Left kidney (tissue), 2 donors: Measurements from ENCODE around the gene MACROD2. TPM values are rescaled to one million over a fixed set of nuclear protein-coding genes. Genes with fewer than 3 reads are reported as not detected.
"Not testable (repeated sequence)": the region's sequence is repeated elsewhere in the genome, so short reads cannot be mapped to it uniquely, and the experiment has no call there.

Source experiments
- DNase-seq: peaks from one replicate; pipeline ENCODE4 v3.0.0-alpha.2; 2013
- polyA plus RNA-seq: library from polyadenylated mRNA; unstranded; fragments of 120-200 nt; gene quantifications from one replicate; pipeline ENCODE4 v1.2.1, GENCODE V29; 2013; ENCODE audit not compliant: insufficient read length

MACROD2 gene
- polyA plus RNA-seq, 1 donor, result 17.2 TPM

DNA sequence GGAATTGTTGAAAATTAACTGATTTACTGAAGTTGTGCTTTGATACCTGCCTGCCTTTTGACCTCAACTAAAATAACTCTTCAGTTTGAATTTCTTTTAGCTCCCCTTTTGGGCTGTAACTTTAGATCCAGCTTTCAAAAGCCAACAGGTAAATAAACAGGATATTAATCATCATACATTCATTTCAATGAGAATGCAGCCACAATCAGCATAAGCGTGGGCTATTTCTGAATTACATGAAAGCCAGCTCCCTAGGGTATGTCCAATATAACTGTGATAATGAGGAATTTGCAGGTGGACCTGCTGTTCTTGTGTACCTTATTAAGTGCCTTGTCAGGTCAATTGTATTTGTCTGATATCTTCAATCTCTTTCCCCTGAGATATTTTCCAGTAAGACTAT is 1747.3 kb downstream of the MACROD2 start:
- no peak for DNase-seq

DNA sequence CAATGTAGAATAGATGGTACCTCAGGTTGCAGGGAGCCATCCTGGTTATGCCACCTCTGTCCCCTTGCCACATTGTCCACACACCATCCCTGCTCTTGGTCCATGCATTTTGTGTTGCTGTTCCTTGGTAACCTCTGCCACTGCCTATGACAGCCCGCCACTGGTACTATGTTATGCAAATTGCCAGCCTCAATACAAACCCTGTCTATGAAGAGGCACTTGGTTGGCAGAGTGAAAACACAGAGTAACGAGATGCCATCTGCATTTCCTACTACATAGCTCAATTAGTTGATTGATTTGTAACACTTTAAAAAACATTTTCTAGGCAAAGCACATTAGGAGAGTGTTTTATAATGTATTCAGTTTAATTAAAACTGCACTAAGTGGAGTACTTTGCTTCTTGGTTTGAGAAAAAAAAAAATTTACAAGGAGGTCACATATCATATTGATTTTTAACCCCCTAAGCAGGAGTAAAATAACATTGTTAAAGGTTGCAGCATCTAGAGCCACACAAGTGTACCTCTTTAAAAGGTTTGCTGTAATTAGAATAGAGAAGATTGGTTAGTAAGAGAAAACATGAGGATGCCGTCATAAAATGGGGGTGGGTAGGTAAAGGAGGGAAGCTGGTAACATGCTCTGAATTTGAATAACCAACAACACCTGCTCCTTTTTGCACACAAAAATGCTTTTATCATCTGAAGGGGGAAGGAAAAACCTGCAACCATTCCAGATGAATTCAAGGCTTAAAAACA is 1760.9 kb downstream of the MACROD2 start:
- no peak for DNase-seq

DNA sequence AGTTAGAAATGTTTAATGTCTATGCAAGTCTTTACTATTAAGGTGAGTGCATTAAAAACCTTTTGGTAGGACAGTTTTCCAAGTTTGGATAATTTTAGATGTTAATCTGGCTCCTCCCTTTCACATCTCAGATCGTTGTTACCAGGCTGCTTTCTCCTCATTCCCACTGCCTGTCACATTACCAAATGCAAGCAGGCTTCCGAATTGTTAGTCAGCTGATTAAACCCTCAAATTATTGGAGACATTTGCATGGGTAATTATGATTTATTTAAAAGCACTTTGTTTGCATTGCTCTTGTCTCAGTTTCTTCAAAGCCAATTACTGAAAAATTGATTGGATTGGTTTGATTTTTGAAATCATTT is 1761.4 kb downstream of the MACROD2 start:
- no peak for DNase-seq

DNA sequence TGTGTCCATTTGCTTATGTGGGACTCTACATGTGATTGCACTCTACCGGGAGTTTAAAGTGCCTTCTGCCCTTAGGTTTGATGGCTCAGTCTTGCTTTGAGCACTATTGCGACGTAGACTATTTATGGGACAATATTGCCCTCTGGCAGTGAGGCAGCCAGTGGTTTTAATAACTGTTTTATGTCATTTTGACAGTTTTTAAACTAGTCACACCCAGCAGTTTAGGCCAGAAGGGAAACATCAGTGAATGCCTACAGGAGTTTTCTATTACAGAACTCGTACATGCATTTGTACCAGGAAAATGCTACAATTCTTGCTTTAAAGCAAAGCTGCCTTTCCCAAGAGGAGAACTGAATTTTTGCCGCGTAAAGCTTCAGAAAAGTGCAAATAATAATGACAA is 1764.3 kb downstream of the MACROD2 start:
- peak; percentile 18 for DNase-seq

DNA sequence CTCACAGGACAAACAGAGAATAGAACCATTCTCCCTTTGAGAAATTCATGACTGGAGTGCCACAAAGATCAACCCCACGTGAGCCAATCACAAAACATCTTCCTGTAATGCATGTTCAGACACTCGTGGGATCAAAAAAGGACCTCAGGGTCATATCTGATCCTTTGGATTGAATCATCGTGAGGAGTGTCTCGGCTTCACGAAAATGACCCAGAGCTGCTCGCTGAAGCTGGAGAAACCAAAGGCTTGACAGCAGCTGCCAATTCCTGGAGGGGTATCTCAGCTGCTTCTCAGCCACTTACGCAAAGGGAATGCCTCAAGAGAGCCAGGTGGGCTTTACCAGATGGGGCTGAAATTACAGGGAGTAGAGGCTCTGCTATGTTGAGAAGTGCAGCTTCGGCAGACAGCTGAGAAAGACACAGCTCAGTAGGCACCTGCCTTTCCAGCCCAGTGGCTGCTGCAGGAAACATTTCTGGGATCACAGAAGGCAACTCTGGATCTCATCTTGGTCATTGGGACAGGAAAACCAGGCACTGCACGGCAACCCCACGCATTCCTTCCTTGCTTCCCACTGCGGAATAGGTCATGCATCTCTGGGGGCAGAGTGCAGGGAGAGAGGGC is 1764.8 kb downstream of the MACROD2 start:
- peak; percentile 57 for DNase-seq

DNA sequence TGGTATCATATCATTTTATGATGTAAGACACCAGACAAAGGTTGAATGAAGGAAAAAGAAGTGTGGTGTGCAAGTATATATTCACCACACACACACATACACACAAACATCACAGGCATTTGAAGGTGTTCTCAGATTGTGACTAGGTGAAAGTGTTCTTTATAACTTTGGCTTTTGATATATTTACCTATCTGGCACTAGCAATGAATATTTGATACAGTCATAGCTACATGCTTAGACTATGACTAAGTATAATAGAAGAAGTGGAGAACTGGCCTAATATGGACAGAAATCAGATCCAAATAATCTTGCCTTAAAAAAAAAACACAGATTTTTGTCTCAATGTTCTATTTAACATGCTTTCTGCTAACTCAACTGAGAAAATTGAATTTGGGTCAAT is 1768.0 kb downstream of the MACROD2 start:
- DNase-seq, result no peak

DNA sequence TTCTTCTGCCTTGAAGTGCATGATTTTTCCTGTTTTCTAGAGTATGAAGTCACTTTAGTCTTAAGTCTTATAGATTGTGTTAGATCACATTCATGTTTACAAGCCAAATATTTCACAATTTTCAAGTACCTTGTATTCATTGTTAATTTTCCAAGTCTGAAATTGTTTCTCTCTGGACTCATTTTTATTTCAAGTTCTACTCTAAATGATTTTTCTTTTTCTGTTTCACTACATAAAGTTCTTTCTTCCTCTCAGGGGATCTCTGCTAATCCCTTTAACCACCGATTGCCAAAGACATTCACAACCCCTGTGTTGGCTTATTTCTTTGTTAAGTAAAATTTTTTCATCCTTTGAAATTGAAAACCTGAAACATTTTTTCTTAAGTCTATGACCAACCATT is 1772.3 kb downstream of the MACROD2 start:
- no peak for DNase-seq

DNA sequence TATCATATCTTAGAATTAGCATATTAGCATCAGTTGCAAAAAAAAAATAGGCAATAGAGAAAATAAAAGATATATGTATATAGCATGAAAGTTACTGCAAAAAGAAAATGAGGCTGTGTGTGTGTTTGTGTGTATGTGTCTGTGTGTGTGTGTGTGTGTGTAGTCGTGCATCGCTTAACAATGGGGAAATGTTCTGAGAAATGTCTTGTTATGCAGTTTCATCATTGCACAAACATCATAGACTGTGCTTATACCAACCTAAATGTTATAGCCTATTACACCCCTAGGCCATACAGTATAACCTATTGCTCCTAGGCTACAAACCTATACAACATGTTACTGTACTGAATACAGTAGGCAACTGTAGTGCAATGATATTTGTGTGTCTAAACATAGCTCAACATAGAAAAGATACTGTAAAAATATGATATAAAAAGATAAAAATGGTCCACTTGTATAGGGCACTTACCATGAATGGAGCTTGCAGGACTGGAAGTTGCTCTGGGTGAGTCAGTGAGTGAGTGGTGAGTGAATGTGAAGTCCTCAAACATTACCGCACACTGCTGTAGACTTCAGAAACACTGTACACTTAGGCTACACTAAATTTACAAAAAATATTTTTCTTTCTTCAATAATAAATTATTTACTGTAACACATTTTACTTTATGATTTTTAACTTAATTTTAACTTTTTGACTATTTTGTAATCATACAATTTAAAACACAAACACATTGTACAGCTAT is 1772.9 kb downstream of the MACROD2 start:
- no peak for DNase-seq

DNA sequence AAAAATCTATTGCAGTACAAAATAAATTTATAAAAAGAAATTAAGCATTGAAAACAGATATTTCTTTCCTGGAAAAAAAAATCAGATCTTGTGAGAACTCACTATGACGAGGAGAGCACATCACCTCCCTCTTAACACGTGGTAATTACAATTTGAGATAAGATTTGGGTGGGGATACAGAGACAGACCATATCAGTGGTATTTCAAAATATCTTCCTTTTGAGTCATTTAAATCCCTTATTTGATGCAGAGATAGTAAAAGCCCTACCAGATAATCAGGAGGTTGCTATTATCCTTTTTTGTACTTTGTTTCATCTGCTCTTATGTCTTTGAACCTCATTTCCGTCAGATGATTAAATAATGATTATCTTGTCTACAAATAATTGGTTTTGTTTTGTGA is 1777.5 kb downstream of the MACROD2 start:
- DNase-seq, result no peak

DNA sequence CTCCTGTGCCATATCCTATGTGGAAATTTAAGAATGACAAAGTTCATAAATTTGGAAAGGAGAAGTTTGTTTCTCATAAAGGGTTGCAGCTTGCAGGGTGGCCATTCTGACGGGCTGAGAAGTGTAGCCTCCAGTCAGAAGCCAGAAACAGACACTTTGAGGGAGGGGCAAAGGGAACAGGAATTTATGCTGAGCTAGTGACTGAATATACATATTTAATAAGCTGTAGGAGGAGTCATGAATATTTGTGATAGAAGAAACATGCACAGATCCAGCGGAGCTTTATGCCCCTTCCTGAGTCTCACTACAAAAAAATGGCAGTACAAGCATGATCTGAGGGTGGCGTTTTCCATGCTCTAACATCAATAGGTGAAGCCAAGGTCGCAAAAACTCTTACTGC is 1779.6 kb downstream of the MACROD2 start:
- DNase-seq, result no peak

DNA sequence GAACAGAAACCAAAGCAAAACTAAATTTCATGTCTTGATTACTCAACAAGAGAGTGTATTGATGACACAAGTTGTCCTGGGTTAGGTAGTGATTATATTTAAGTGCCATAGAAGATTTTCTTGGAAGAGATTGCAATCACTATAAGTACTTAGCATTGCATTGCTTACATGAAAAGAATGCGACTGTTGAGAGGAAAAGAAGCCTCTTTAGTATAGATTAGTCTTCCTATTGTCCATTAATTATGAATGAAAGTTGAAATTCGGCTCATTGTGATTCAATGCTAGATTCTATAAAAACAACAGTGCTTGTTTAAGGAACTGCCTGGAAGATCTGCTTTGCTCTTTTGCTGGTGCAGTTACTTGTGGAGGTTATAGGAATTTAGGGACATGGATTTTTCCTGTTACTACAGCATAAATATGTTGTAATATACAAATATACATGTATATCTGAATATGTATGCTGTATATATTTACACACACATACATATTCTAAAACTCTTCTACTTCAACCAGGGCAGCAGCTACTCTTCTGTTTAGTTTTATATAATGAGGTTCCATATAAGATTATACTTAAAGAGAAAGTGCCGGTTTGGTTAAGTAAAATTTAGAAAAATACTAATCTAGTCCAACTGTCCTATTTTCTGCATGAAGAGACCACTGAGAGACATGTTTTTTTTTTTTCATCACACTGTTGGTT is 1781.6 kb downstream of the MACROD2 start:
- no peak for DNase-seq

DNA sequence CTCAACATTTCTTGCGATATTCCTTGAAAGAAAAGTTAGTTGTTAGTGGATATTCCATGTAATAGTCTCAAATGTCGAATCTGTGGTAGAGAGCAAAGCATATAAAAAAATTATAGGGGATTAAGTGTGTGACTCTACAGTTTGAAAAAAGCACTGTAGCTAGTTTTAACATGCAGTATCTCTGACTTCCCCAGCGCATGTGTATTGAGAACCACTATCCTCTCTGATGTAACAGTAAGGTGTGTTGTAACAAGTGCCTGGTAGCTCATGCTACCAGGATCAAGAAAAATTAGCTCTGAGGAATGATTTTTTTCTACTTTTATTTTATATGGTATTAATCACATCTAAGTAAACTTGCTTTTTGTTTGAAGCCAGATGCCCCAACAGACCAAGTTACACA is 1788.7 kb downstream of the MACROD2 start:
- DNase-seq, result no peak

DNA sequence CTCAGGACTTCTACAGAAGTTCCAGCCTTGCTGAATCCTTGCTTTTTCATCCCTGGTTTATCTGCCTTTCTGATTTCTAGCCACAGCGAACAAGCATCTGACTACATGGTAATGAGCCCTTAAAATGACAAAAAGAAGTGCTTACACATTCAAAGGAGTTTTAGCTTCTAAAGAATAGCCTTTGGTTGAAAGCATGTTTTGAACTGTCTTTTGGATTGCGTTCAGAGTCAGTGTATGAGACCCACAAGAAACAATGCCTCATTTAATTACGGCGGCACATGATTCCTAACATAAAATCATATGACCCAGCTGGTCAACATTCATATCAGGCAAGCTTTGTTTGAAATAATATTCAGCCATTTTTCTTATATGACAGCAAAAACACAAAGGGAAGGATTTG is 1793.8 kb downstream of the MACROD2 start:
- no peak for DNase-seq

DNA sequence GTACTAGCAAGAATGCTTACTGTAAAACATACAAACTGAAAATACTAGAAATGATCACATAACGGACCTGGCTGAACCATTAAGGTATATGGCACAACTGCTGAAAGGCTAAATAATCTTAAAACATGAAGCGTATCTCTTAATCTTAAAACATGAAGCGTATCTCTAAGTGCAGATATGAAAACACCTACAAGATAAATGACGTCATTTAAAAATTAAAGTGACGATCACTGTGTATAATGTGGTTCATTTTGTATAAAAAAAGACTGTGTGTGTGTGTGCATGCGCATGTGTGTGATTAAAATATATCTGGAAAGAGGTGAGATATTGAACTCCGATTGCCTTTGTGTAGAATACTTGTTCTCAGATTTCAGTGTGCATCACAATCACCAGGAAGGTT is 1797.5 kb downstream of the MACROD2 start:
- no peak for DNase-seq

DNA sequence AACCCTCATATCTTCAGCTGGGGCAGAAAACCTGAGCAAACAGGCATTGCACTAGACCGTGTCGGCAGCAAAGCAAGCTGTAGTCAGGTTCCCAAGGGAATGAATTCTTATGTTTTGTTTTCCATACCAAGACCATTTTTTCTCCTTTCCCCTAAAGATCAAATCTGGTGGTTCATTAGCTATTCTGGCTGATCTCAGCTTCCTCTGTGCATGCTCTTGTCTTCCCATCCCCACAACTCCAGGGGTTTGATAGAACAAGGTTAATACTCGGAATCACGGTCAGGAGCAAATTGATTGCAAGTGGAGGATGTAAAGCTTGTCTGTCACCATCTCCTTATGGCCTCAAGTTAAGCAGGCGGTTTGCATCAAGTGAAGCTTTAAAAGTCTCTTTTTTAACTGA is 1799.1 kb downstream of the MACROD2 start:
- DNase-seq, result no peak

DNA sequence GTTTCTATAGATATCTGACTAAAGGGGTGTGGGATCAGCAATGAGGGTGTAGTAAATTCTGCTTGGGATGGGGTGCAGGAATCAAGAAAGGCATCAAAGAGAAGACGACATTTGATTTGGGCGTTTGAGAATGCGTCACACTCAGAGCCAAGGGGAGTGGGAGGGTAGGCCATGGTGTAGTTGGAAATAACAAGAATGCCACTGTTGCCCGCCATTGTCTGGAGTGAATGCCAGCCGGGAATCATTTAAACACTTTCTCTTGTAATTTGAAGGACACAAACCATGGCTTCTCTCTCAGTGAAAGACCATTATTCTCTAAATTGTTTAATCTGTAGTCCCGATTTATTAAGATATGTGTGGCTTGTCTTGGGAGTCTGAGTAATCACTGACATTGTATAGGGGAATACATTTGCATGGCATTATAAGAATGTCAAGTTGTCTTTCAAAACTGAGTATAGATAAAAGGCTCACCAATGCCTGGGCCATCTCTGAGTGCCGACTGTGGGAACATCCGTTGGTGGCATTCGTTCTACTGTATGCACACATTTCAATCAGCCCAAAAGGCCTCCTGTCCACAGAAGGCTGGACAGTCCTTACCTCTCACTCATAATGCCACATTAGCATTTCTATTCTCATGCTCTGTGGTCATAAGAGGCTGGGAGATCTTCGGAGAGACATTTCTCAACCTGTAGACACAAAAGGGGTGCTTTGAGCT is 1800.1 kb downstream of the MACROD2 start:
- no peak for DNase-seq

DNA sequence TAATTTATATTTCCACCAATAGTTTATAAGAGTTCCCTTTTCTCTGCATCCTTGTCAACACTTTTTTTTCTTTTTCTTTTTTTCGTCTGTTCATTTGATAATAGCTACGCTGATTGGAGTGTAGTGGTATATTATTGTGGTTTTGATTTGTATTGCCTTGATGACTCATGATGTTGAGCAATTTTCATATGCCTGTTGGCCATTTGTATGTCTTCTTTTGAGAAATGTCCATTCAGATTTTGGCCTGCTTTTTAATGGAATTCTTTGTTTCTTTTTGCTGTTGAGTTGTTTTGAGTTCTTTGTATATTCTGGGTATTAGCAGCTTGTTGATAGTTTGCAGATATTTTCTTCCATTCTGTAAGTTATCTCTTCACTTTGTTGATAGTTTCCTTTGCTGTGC is 1804.6 kb downstream of the MACROD2 start:
- no peak for DNase-seq

DNA sequence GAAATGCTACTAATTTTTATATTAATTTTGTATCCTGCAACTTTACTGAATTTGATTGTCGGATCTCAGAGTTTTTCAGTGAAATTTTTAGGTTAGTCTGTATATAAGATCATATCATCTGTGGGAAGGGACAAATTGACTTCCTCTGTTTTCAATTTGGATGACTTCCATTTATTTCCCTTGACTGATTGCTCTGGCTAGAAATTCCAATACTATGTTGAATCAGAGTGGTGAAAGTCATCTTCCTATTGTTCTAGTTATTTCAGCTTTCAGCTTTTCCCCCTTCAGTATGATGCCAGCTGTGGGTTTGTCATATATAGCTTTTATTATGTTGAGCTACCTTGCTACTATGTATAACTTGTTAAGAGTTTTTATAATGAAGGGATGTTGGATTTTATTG is 1806.7 kb downstream of the MACROD2 start:
- DNase-seq, result no peak

DNA sequence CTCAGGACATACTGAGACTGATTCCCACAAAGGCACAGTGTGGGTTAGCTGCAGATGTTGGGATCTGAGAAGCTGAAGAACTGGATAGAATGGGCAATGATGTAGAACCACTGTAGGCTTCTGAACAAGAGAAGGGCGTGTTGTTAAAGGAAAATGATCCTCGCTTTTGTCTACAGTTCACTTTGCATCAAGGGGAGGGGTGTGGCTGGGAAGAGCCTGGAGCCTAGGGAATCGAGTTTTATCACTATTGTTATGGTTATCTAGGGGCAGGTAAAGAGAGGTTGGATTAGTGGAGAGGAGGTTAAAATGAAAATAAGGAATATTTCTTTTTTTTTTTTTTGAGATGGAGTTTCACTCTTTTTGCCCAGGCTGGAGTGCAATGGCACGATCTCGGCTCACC is 1809.8 kb downstream of the MACROD2 start:
- DNase-seq, result no peak

DNA sequence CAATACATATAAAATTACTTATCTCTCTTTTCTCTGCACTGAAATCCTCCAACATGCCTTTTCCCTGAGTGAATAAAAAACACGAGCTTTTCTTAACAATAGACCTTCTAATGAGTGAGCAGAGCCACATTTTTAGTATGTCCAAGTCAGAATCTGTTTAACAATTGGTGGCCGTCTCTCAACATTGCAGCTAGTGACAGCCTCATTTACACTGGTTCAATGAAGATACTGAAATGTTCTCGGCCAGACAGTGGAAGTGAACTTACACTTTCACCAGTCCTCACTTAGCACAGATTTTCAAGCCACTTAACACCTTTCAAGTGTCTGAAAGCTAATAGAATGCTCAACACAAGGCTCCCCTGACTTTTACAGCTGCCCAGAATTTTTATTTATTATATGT is 1810.8 kb downstream of the MACROD2 start:
- DNase-seq, result no peak

DNA sequence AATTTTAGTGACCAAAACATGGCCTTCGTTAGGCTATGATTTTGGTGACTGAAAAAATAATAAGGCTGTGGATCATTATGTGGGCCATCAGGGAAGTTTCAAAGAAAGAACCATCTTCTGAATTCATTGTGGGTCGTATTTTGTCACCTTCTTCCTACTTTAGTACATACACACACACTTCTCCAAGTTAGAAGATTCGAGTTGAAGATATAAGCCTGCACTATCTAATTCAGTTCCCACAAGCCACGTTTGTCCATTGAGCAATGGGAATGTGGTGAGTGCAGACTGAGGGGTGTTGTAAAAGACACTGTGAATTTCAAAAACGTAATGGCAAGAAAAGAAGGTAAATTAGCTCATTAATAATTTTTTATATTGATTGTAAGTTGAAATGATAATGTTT is 1812.0 kb downstream of the MACROD2 start:
- no peak for DNase-seq

DNA sequence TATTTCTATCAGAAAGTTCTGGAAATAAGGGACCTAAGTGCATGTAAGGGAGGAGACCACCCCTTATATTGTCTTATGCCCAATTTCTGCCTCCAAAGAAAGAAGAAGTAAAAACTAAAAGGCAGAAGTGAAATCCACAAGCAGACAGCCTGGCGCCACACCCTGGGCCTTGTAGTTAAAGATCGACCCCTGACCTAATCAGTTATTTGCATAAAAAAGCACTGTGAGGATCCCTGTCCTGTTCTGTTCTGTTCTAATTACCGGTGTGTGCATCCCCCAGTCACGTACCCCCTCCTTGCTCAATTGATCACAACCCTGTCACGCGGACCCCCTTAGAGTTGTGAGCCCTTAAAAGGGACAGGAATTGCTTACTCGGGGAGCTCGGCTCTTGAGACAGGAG is 1812.5 kb downstream of the MACROD2 start:
- DNase-seq, result not testable (repeated sequence)
